Mesenchymal stem cell (in vitro differentiated cells and primary cell): ENCODE measurements around the gene PCDHA5.
"Not testable (repeated sequence)": the region's sequence is repeated elsewhere in the genome, so short reads cannot be mapped to it uniquely, and the experiment has no call there.

ENCODE experiments used
- DNase-seq: peaks from one replicate; pipeline ENCODE4 v3.0.0-alpha.2; 2013
- H2AFZ ChIP-seq: one replicate; pipeline ENCODE4 v1.6.1; 2013; ENCODE audit warnings: low read depth, mild to moderate bottlenecking, control low read depth, inconsistent platforms, low read length, moderate library complexity
- H2AK5ac ChIP-seq: 2 replicates; pipeline ENCODE4 v1.6.1; 2013; ENCODE audit warnings: low read length, moderate library complexity, mild to moderate bottlenecking, inconsistent platforms; ENCODE audit not compliant: severe bottlenecking
- H2BK120ac ChIP-seq: one replicate; pipeline ENCODE4 v1.6.1; 2013; ENCODE audit warnings: low read depth, mild to moderate bottlenecking, inconsistent platforms, low read length, moderate library complexity
- H2BK12ac ChIP-seq, 2 experiments: one replicate each; pipeline ENCODE4 v1.6.1; 2013; ENCODE audit warnings: inconsistent platforms in 2 of 2, low read length in 2 of 2, mild to moderate bottlenecking in 2 of 2, moderate library complexity in 2 of 2, control low read depth in 1 of 2
- H2BK15ac ChIP-seq: one replicate; pipeline ENCODE4 v1.6.1; 2013; ENCODE audit warnings: mild to moderate bottlenecking, low read depth, inconsistent platforms; ENCODE audit not compliant: poor library complexity, severe bottlenecking
- H2BK5ac ChIP-seq: 2 replicates; pipeline ENCODE4 v1.6.1; 2013; ENCODE audit warnings: low read depth, mild to moderate bottlenecking, low read length, control low read depth, inconsistent platforms; ENCODE audit not compliant: poor library complexity, severe bottlenecking
- H3K14ac ChIP-seq, 2 experiments: one replicate each; pipeline ENCODE4 v1.6.1; 2013; ENCODE audit warnings: inconsistent platforms in 2 of 2, low read length in 2 of 2, control low read depth in 1 of 2, mild to moderate bottlenecking in 1 of 2, moderate library complexity in 1 of 2
- H3K18ac ChIP-seq, 2 experiments: one replicate each; pipeline ENCODE4 v1.6.1; 2013; ENCODE audit warnings: inconsistent platforms in 2 of 2, low read length in 2 of 2, control low read depth in 1 of 2, low read depth in 1 of 2, mild to moderate bottlenecking in 1 of 2
- H3K23ac ChIP-seq, 2 experiments: one replicate each; pipeline ENCODE4 v1.6.1; 2013; ENCODE audit warnings: inconsistent platforms in 2 of 2, low read length in 2 of 2, mild to moderate bottlenecking in 2 of 2, moderate library complexity in 2 of 2, control low read depth in 1 of 2
- H3K27ac ChIP-seq: 2 replicates; pipeline ENCODE4 v1.5.1; 2013; ENCODE audit warnings: mild to moderate bottlenecking, moderate library complexity, low read length, control low read depth, inconsistent platforms; ENCODE audit not compliant: poor library complexity, severe bottlenecking
- H3K27me3 ChIP-seq, 2 experiments: 2 replicates each; pipeline versions ENCODE4 v1.6.1 to v1.7.0; 2013; ENCODE audit warnings: low read length in 2 of 2, mild to moderate bottlenecking in 2 of 2, moderate library complexity in 2 of 2, control low read depth in 1 of 2, inconsistent platforms in 1 of 2; ENCODE audit not compliant: control insufficient read depth in 1 of 2, insufficient read depth in 1 of 2
- H3K36me3 ChIP-seq, 2 experiments: 2 replicates each; pipeline versions ENCODE4 v1.6.1 to v1.7.0; 2013; ENCODE audit warnings: low read length in 2 of 2, control low read depth in 1 of 2, inconsistent platforms in 1 of 2, low read depth in 1 of 2, mild to moderate bottlenecking in 1 of 2; ENCODE audit not compliant: insufficient read depth in 2 of 2, control insufficient read depth in 1 of 2
- H3K4ac ChIP-seq, 2 experiments: one replicate each; pipeline ENCODE4 v1.6.1; 2013; ENCODE audit warnings: inconsistent platforms in 2 of 2, low read length in 2 of 2, mild to moderate bottlenecking in 2 of 2, moderate library complexity in 2 of 2, control low read depth in 1 of 2, low read depth in 1 of 2
- H3K4me1 ChIP-seq: 2 replicates; pipeline ENCODE4 v1.6.1; 2013; ENCODE audit warnings: low read depth, low read length, control low read depth; ENCODE audit not compliant: control insufficient read depth, insufficient read depth
- H3K4me2 ChIP-seq: 2 replicates; pipeline ENCODE4 v1.6.1; 2013; ENCODE audit warnings: low read length, mild to moderate bottlenecking, inconsistent platforms; ENCODE audit not compliant: poor library complexity, severe bottlenecking
- H3K4me3 ChIP-seq, 2 experiments: 2 replicates each; pipeline versions ENCODE4 v1.5.1 to v1.7.0; 2013; ENCODE audit warnings: low read length in 2 of 2, mild to moderate bottlenecking in 2 of 2, control low read depth in 1 of 2, low read depth in 1 of 2; ENCODE audit not compliant: insufficient read depth in 1 of 2
- H3K79me1 ChIP-seq: replicated peaks from 2 replicates; pipeline ENCODE4 v1.6.1; 2013; ENCODE audit warnings: mild to moderate bottlenecking, control low read depth, low read length, inconsistent platforms; ENCODE audit not compliant: poor library complexity, severe bottlenecking
- H3K9ac ChIP-seq: 2 replicates; pipeline ENCODE4 v1.7.0; 2013; ENCODE audit warnings: mild to moderate bottlenecking, low read length, moderate library complexity
- H3K9me3 ChIP-seq: 2 replicates; pipeline ENCODE4 v1.7.0; 2013; ENCODE audit warnings: mild to moderate bottlenecking, low read length; ENCODE audit not compliant: control insufficient read depth
- H4K8ac ChIP-seq: one replicate; pipeline ENCODE4 v1.6.1; 2013; ENCODE audit warnings: inconsistent platforms, mild to moderate bottlenecking, low read length, moderate library complexity
- H4K91ac ChIP-seq: one replicate; pipeline ENCODE4 v1.6.1; 2013; ENCODE audit warnings: mild to moderate bottlenecking, low read length, inconsistent platforms
- WGBS: methylation state at CpG from one replicate; pipeline ENCODE4 v1.1.7; 2013; ENCODE audit warnings: mixed read lengths; 5-methylcytosine and 5-hydroxymethylcytosine counted together

PCDHA5 gene

DNA sequence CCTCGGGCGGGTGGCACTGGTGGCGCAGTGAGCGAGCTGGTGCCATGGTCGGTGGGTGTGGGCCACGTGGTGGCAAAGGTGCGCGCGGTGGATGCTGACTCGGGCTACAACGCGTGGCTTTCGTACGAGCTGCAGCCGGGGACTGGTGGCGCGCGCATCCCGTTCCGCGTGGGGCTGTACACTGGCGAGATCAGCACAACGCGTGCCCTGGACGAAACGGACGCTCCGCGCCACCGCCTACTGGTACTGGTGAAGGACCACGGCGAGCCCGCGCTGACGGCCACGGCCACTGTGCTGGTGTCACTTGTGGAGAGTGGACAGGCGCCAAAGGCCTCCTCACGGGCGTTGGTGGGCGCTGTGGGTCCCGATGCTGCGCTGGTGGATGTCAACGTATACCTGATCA is 12.5 kb upstream of the PCDHA5 start:
- H3K14ac ChIP-seq: no peak overlapping the region
- no peak overlapping the region for H2BK120ac ChIP-seq
- H3K27me3 ChIP-seq: no peaks in the 10 kb centered on the region
- peaks cover 3% of the 10 kb centered on the region for H3K79me1 ChIP-seq
- no peak for DNase-seq
- H3K4me2 ChIP-seq: no peak overlapping the region
- peaks cover 0 to 8% of the 10 kb centered on the region in 2 experiments for H3K36me3 ChIP-seq
- H3K23ac ChIP-seq: no peak overlapping the region
- no peak overlapping the region for H3K27ac ChIP-seq
- no peak overlapping the region for H2BK12ac ChIP-seq
- H2AFZ ChIP-seq: no peak overlapping the region
- H4K8ac ChIP-seq: no peak overlapping the region
- no peak overlapping the region for H3K4me3 ChIP-seq
- no peak overlapping the region for H3K9ac ChIP-seq
- H4K91ac ChIP-seq: peak overlapping the region; percentile 54
- H2BK15ac ChIP-seq: no peak overlapping the region
- no peak overlapping the region for H2BK5ac ChIP-seq
- 97% methylated on average over 43 of the region's 43 CpGs for WGBS
- H3K18ac ChIP-seq: no peak overlapping the region
- H3K4me1 ChIP-seq: peaks cover 2% of the 10 kb centered on the region
- peaks cover 55% of the 10 kb centered on the region for H3K9me3 ChIP-seq
- no peak overlapping the region for H3K4ac ChIP-seq
- no peak overlapping the region for H2AK5ac ChIP-seq

DNA sequence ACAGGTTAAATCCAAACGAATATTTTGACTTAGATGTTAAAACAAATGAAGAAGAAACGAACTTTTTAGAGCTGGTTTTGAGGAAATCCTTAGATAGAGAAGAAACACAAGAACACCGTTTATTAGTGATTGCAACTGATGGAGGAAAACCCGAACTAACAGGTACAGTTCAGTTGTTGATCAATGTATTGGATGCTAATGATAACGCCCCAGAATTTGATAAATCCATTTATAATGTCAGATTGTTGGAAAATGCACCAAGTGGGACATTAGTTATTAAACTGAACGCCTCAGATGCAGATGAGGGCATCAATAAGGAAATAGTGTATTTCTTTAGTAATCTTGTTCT is 842 bp downstream of the PCDHA5 start:
- Histone ChIP-seq H4K8ac (no peak overlapping the region), H3K14ac (no peak overlapping the region), H2BK12ac (no peak overlapping the region), H2AK5ac (no peak overlapping the region), H2BK120ac (no peak overlapping the region), H3K4me3 (no peak overlapping the region), H2AFZ (no peak overlapping the region), H3K27me3 (no peaks in the 10 kb centered on the region), H3K4me1 (no peaks in the 10 kb centered on the region), H3K23ac (no peak overlapping the region), H2BK15ac (no peak overlapping the region), H4K91ac (no peak overlapping the region), H3K4ac (no peak overlapping the region), H3K27ac (no peak overlapping the region), H3K79me1 (no peaks in the 10 kb centered on the region), H2BK5ac (no peak overlapping the region), H3K18ac (no peak overlapping the region), H3K4me2 (no peak overlapping the region), H3K9me3 (peaks cover 45% of the 10 kb centered on the region), H3K36me3 (peaks cover 0 to 13% of the 10 kb centered on the region in 2 experiments), H3K9ac (no peak overlapping the region)
- WGBS: 90% methylated on average over 6 of the region's 6 CpGs
- no peak for DNase-seq

DNA sequence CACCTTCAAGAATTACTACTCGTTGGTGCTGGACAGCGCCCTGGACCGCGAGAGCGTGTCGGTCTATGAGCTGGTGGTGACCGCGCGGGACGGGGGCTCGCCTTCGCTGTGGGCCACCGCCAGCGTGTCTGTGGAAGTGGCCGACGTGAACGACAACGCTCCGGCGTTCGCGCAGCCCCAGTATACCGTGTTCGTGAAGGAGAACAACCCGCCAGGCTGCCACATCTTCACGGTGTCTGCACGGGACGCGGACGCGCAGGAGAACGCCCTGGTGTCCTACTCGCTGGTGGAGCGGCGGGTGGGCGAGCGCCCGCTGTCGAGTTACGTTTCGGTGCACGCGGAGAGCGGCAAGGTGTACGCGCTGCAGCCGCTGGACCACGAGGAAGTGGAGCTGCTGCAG is 1.6 kb downstream of the PCDHA5 start:
- WGBS: 98% methylated on average over 48 of the region's 48 CpGs
- H2BK12ac ChIP-seq, H3K79me1 ChIP-seq, H3K18ac ChIP-seq, DNase-seq, H2BK15ac ChIP-seq, H2AFZ ChIP-seq, H3K4me1 ChIP-seq, H2BK5ac ChIP-seq, H3K4ac ChIP-seq, H4K8ac ChIP-seq, H2AK5ac ChIP-seq, H3K14ac ChIP-seq, H3K9ac ChIP-seq, H3K27ac ChIP-seq, H3K4me2 ChIP-seq, H3K4me3 ChIP-seq, H4K91ac ChIP-seq, H3K27me3 ChIP-seq, H2BK120ac ChIP-seq, H3K23ac ChIP-seq: not testable (repeated sequence)
- H3K9me3 ChIP-seq: peaks cover 50% of the 10 kb centered on the region
- H3K36me3 ChIP-seq: peaks cover 0 to 13% of the 10 kb centered on the region in 2 experiments

DNA sequence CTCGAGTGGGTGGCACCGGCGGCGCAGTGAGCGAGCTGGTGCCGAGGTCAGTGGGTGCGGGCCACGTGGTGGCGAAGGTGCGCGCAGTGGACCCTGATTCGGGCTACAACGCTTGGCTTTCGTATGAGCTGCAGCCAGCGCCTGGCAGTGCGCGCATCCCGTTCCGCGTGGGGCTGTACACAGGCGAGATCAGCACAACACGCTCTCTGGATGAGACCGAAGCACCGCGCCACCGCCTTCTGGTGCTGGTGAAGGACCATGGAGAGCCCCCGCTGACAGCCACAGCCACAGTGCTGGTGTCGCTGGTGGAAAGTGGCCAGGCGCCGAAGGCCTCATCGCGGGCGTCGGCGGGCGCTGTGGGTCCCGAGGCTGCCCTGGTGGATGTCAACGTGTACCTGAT is 2.1 kb downstream of the PCDHA5 start:
- Histone ChIP-seq H2BK15ac (no peak overlapping the region), H3K4me1 (no peaks in the 10 kb centered on the region), H3K27me3 (no peaks in the 10 kb centered on the region), H4K91ac (no peak overlapping the region), H2AFZ (no peak overlapping the region), H3K14ac (no peak overlapping the region), H3K18ac (no peak overlapping the region), H3K9ac (no peak overlapping the region), H4K8ac (no peak overlapping the region), H3K79me1 (no peaks in the 10 kb centered on the region), H3K4me2 (no peak overlapping the region), H3K9me3 (peaks cover 46% of the 10 kb centered on the region), H3K36me3 (peaks cover 0 to 16% of the 10 kb centered on the region in 2 experiments), H3K4me3 (no peak overlapping the region), H3K23ac (no peak overlapping the region), H2AK5ac (no peak overlapping the region), H2BK5ac (no peak overlapping the region), H3K4ac (no peak overlapping the region), H2BK120ac (no peak overlapping the region), H3K27ac (no peak overlapping the region), H2BK12ac (no peak overlapping the region)
- no peak for DNase-seq
- WGBS: 98% methylated on average over 38 of the region's 38 CpGs
